A673 (cell line): ENCODE data around the gene RAB44. TPM values are rescaled to one million over a fixed set of nuclear protein-coding genes. Genes with fewer than 3 reads are reported as not detected.

Experiments
- BruUV-seq: library from RNA; stranded (reverse); fragments of 400-500 nt; replicated peaks from 2 replicates; lab custom pipeline; 2021; lab: Mats Ljungman, UMichigan
- CTCF ChIA-PET: fragments of 300-600 bp; sonication (Branson Sonifier 250); formaldehyde crosslinking; loops from one replicate; lab custom pipeline; 2022; ENCODE audit warnings: antibody characterized with exemption; lab: Charles Lee
- POLR2A ChIA-PET: fragments of 300-600 bp; sonication (Branson Sonifier 250); formaldehyde crosslinking; loops from one replicate; lab custom pipeline; 2022; ENCODE audit warnings: antibody characterized with exemption; ENCODE audit not compliant: low non-redundant PET; lab: Charles Lee
- DNase-seq: peaks from one replicate; pipeline ENCODE4 v3.0.0-alpha.2; 2015; ENCODE audit warnings: low spot score
- H3K27ac ChIP-seq: fragments of 200-600 bp; sonication (generic); 2 replicates; pipeline ENCODE4 v1.5.1; 2016; ENCODE audit warnings: mixed run types, low read depth, mild to moderate bottlenecking, mixed read lengths, antibody characterized with exemption, low read length; ENCODE audit not compliant: poor library complexity, severe bottlenecking
- H3K27me3 ChIP-seq: fragments of 200-600 bp; sonication (generic); replicated peaks from 2 replicates; pipeline ENCODE4 v1.6.1; 2017; ENCODE audit warnings: mixed run types, low read depth, mild to moderate bottlenecking, mixed read lengths, antibody characterized with exemption, low read length; ENCODE audit not compliant: insufficient read depth, poor library complexity
- H3K36me3 ChIP-seq: fragments of 200-600 bp; sonication (generic); 2 replicates; pipeline ENCODE4 v1.6.1; 2016; ENCODE audit warnings: mixed run types, mild to moderate bottlenecking, mixed read lengths, antibody characterized with exemption, low read length; ENCODE audit not compliant: insufficient read depth, poor library complexity, severe bottlenecking
- H3K4me1 ChIP-seq: fragments of 200-600 bp; sonication (generic); 2 replicates; pipeline ENCODE4 v1.6.1; 2017; ENCODE audit warnings: mixed run types, mild to moderate bottlenecking, mixed read lengths, antibody characterized with exemption, low read length; ENCODE audit not compliant: insufficient read depth, poor library complexity, severe bottlenecking
- H3K4me3 ChIP-seq: fragments of 200-600 bp; sonication (generic); 2 replicates; pipeline ENCODE4 v1.5.1; 2016; ENCODE audit warnings: low read depth, mixed run types, mild to moderate bottlenecking, mixed read lengths, low read length; ENCODE audit not compliant: poor library complexity, severe bottlenecking
- H3K9me3 ChIP-seq: fragments of 200-600 bp; sonication (generic); 2 replicates; pipeline ENCODE4 v1.6.1; 2016; ENCODE audit warnings: mixed run types, low read depth, mild to moderate bottlenecking, mixed read lengths, antibody characterized with exemption, low read length; ENCODE audit not compliant: poor library complexity, severe bottlenecking
- CTCF ChIP-seq: fragments of 300-800, 200-600 bp; sonication (generic); conservative IDR thresholded peaks from 2 replicates; pipeline ENCODE4 v1.5.1; 2017; ENCODE audit warnings: low read depth, mild to moderate bottlenecking, antibody characterized with exemption, low read length, moderate library complexity, mixed read lengths
- EZH2 ChIP-seq: fragments of 200-600 bp; sonication (generic); IDR thresholded peaks from 2 replicates; pipeline ENCODE4 v1.6.1; 2017; ENCODE audit warnings: borderline replicate concordance, low read depth, mild to moderate bottlenecking, mixed read lengths, antibody characterized with exemption, low read length; ENCODE audit not compliant: poor library complexity, severe bottlenecking
- intact Hi-C: fragments of 100-400 bp; cut with micrococcal nuclease; formaldehyde crosslinking; loops from one replicate; pipeline ENCODE4 v1.10.0; 2022; ENCODE audit not compliant: unreplicated experiment
- total RNA-seq: library from RNA; stranded (reverse); gene quantifications from 2 replicates; pipeline ENCODE4 v1.2.3, GENCODE V29; 2021

Gene RAB44
- total RNA-seq, 1 experiment from 2014 or later = not detected

GRCh38 chr6:36655085-36655724 is 42.4 kb upstream of the RAB44 start:
- intact Hi-C loops = no loop called here
- CTCF ChIA-PET = no interaction called here

GRCh38 chr6:36656441-36656840 is 41.2 kb upstream of the RAB44 start:
- Histone ChIP-seq H3K36me3 (no peaks in the 10 kb centered on the region), H3K27ac (no peak overlapping the region), H3K27me3 (no peaks in the 10 kb centered on the region), H3K4me1 (peaks cover 10% of the 10 kb centered on the region), H3K9me3 (no peaks in the 10 kb centered on the region), H3K4me3 (no peak overlapping the region)
- CTCF ChIA-PET = no interaction called here
- BruUV-seq = no TSS peak
- DNase-seq = no peak
- intact Hi-C loops = no loop called here
- TF ChIP-seq EZH2 (no peak), CTCF (no peak)
- POLR2A ChIA-PET = no interaction called here

More at GRCh38 chr6:36655085-36655724, 42.4 kb upstream of the RAB44 start:
- no peaks in the 10 kb centered on the region for H3K36me3 ChIP-seq
- POLR2A ChIA-PET = interaction anchor here (0.7 kb wide), 1 partner anchor 1662 kb away, joined by 7 read pairs; no protein-coding TSS in a partner anchor
- no peak overlapping the region for H3K27ac ChIP-seq
- no peak overlapping the region for H3K4me3 ChIP-seq
- H3K9me3 ChIP-seq = no peaks in the 10 kb centered on the region
- BruUV-seq = no TSS peak
- H3K27me3 ChIP-seq = no peaks in the 10 kb centered on the region
- no peak for TF ChIP-seq CTCF
- no peak for TF ChIP-seq EZH2
- no peak for DNase-seq
- H3K4me1 ChIP-seq = peaks cover 18% of the 10 kb centered on the region

- POLR2A ChIA-PET = no interaction called here
- H3K4me1 ChIP-seq = peaks cover 10% of the 10 kb centered on the region
- no peaks in the 10 kb centered on the region for H3K36me3 ChIP-seq
- CTCF ChIA-PET = no interaction called here
- H3K27me3 ChIP-seq = no peaks in the 10 kb centered on the region
- no peak for TF ChIP-seq EZH2
- TF ChIP-seq CTCF = no peak
- DNase-seq = no peak
- intact Hi-C loops = no loop called here
- no peaks in the 10 kb centered on the region for H3K9me3 ChIP-seq
- no TSS peak for BruUV-seq
- H3K4me3 ChIP-seq = no peak overlapping the region
- no peak overlapping the region for H3K27ac ChIP-seq
Measured at GRCh38 chr6:36657271-36657670, 40.4 kb upstream of the RAB44 start.
